ENCODE results near the gene DGCR2.
"Not testable (repeated sequence)": the region's sequence is repeated elsewhere in the genome, so short reads cannot be mapped to it uniquely, and the experiment has no call there.

Gene DGCR2

DNA sequence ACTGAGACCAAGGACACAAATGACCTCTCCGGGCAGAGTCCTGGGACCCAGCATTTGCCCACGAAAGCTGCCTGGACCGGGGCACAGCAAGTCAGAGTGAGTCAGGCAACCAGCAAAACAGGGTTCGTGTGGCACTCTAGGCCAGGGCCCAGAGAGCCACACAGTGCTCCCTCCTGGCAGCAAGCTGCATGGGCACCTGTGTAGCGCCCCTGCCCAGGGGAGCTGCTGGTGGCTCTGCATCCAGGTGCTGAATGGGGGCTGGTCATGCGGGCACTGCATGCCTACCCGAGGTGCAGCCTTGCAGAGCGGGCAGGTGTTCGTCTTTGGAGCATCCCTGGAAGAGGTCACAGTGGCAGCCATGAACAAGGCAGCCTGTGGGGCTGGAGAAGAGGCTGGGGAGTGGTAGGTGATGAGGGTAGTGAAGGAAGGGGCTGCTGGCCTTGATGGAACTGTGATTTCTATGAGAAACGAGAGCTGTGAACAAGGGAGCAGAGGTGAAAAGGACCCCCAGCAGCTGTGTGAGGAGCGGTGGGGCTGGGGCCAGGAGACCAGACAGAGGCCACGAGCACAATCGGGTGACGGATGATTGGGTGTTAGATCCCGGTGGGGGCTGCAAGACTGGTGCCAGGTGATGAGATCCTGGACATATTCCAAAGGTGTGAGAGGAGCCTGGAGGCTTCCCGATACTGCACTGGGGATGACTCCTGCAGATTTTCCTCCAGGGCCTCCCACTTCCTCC lies 63.3 kb downstream of the DGCR2 start:
- no peak for DNase-seq

GRCh38 chr22:19057999-19058491 lies 64.2 kb downstream of the DGCR2 start:
- no peak for DNase-seq

DNA sequence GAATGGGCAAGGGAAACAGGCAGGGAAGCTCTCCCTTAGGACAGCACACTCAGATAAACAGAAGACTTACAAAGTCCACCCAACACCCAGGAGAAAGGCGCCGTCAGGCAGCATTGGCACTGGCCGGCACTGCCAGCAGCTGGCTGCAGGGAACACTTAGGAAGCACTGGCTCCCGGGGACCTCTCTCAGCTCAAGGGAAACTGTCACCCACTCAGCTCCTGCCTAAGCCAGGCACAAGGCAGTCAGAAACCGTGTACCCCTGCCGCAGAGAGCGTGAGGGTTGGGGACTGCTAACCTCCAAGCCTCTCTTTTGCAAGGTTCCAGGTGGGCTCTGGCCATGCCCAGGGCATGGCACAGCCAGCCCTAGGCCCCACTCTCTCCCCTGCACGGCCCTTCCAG lies 64.7 kb downstream of the DGCR2 start:
- DNase-seq, result no peak

- no peak for DNase-seq
These were observed 65.2 kb downstream of the DGCR2 start for GRCh38 chr22:19056951-19057401.

- no peak for DNase-seq
These were observed 66.4 kb downstream of the DGCR2 start for GRCh38 chr22:19055801-19056200.

DNA sequence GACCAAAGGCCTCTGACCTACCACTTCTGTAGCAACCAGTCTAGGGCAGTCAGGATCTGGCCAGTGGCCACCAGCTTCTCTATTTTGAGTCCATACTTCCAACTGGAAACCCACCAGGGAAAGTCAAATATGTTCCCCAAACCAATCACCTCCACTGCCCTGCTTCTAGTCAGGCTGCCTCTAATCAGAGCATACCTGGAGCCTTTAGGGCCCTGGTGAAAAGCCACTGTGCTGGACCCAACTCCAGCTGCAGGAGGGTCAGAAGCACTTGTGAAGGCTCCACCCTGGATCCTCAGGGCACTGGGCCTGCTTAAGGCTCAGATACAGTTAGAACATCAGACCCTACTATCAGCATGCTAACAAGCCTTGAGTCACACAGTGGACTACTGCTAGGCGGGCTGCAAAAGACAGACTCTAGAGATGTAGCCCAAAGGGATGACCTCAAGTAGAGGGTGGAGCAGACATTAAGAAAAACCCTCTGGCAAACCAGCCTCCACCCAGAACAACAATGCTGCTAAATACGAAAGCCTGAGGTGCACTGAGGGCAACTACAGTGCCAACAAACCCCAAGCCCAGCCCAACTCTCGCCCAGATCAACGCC lies 69.2 kb downstream of the DGCR2 start:
- no peak for DNase-seq

- DNase-seq, result no peak
These were observed 70.7 kb downstream of the DGCR2 start for GRCh38 chr22:19051381-19052072.

GRCh38 chr22:19050847-19051246 lies 71.4 kb downstream of the DGCR2 start:
- not testable (repeated sequence) for DNase-seq

- DNase-seq, result no peak
These were observed 72.1 kb downstream of the DGCR2 start for GRCh38 chr22:19050117-19050516.

GRCh38 chr22:19048531-19048930 lies 73.7 kb downstream of the DGCR2 start:
- no peak for DNase-seq

DNA sequence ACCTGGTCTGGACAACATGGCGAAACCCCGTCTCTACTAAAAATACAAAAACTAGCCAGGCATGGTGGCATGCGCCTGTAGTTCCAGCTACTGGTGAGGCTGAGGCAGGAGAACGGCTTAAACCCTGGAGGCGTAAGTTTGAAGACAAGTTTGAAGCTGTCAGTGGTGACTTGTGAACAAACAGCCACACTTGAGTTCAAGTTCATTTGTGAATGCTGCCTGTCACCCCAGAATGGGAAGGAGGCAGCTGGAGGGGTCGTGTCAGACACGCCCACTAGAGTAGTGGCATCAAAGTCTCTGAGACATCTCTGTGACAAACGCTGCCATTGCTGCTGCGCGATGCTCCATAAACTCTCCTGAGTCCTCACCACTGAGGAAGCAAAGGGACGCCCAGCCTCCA lies 74.2 kb downstream of the DGCR2 start:
- DNase-seq, result no peak

- no peak for DNase-seq
These were observed 75.2 kb downstream of the DGCR2 start for GRCh38 chr22:19046719-19047609.

GRCh38 chr22:19046287-19046686 lies 75.9 kb downstream of the DGCR2 start:
- DNase-seq, result no peak

- no peak for DNase-seq
These were observed 77.1 kb downstream of the DGCR2 start for GRCh38 chr22:19045094-19045493.

- DNase-seq, result no peak
These were observed 77.8 kb downstream of the DGCR2 start for GRCh38 chr22:19044381-19044780.

DNA sequence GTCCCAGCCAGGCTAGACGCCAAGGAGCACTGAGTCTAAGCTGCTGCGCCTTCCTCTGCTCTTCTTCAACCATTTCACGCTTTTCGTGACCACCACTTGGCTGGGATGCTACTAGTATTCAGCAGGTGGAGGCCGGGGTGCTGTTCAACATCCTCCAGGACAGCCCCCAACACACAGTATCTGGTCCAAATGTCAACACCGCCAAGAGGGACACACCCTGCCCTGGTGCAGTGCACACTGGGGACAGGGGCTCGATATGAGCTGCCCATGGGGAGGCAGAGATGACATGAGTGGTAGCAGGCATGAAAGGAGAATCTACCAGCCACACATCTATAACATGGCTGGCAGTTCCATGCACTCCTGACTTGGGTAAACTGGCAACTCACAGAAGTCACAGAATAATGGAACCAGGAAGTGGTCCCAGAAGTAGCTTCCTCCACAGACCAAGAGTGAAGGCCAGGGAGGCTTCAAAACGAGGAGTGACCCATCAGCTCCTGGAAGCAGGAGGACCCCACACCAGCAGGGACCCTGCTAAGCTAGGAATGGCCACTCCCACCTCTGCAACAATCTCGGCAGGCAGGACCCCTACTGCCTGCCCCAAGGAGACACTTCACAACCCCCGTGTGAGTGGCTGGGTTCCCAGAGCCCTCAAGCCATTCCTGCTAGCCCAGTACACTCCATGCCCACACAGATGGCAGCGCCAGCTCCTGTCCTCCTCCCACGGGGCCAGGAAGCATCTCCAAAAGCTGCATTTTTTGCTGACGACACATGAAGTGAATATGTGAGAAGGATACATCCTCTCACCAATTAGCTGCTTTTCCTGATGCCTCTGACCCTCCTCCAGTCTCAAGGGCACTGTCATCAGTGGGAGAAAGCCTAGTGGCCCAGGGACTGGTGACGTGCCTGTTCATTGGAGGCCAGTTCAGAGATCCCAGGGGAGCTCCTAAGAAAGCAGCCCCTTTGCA lies 78.8 kb downstream of the DGCR2 start:
- no peak for DNase-seq

GRCh38 chr22:19042285-19043120 lies 79.7 kb downstream of the DGCR2 start:
- no peak for DNase-seq

- no peak for DNase-seq
These were observed 80.5 kb downstream of the DGCR2 start for GRCh38 chr22:19041704-19042074.

GRCh38 chr22:19040888-19041703 lies 81.1 kb downstream of the DGCR2 start:
- no peak for DNase-seq

DNA sequence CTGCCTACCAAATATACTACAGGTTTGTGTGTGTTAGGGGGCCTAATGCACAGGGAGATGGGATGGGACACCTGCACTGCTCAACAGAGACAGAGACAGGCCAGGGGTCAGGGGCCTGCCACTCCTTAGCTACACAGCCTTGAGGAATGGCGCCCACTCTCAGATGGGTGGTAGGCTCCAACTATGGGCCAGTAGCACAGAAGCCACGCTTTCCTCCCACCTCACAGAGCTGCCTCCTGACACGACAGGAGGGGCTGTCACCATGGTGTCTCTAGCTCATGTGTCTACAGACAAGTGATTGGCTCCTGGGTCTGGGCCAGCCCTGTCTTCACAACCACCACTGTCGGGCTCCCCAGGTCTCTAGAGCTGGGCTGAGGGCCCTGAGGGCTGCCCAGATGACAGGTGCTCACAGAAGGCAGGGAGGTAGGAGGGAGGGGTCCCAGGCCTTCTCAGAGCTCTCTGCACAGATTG lies 81.8 kb downstream of the DGCR2 start:
- no peak for DNase-seq
